ENCODE results near the gene CCDC197. TPM values are rescaled to one million over a fixed set of nuclear protein-coding genes. Genes with fewer than 3 reads are reported as not detected.

The CCDC197 gene
- polyA plus RNA-seq, 1 donor from 2014 or later = not detected

- no peak for TF ChIP-seq SMC3 (conservative IDR thresholded peaks at IDR 0.05; ENCODE audit: poor library complexity)
- TF ChIP-seq EP300 (conservative IDR thresholded peaks at IDR 0.05; ENCODE audit: poor library complexity, severe bottlenecking) = no peak
- TF ChIP-seq RAD21 (conservative IDR thresholded peaks at IDR 0.05) = no peak
- TF ChIP-seq, protein P1, sequence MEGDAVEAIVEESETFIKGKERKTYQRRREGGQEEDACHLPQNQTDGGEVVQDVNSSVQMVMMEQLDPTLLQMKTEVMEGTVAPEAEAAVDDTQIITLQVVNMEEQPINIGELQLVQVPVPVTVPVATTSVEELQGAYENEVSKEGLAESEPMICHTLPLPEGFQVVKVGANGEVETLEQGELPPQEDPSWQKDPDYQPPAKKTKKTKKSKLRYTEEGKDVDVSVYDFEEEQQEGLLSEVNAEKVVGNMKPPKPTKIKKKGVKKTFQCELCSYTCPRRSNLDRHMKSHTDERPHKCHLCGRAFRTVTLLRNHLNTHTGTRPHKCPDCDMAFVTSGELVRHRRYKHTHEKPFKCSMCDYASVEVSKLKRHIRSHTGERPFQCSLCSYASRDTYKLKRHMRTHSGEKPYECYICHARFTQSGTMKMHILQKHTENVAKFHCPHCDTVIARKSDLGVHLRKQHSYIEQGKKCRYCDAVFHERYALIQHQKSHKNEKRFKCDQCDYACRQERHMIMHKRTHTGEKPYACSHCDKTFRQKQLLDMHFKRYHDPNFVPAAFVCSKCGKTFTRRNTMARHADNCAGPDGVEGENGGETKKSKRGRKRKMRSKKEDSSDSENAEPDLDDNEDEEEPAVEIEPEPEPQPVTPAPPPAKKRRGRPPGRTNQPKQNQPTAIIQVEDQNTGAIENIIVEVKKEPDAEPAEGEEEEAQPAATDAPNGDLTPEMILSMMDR (IDR thresholded peaks at IDR 0.05; ENCODE audit: poor library complexity, severe bottlenecking) = no peak
- TF ChIP-seq EZH2 (IDR thresholded peaks at IDR 0.05; ENCODE audit: borderline replicate concordance, insufficient read depth, low read length, poor library complexity, severe bottlenecking) = no peak
- no peak for TF ChIP-seq TAF1 (IDR thresholded peaks at IDR 0.05; ENCODE audit: low read depth)
- TF ChIP-seq POLR2AphosphoS5 (IDR thresholded peaks at IDR 0.05) = no peak
- TF ChIP-seq MXI1 (conservative IDR thresholded peaks at IDR 0.05; ENCODE audit: poor library complexity, severe bottlenecking) = no peak
- no peak for TF ChIP-seq REST (IDR thresholded peaks at IDR 0.05; ENCODE audit: borderline replicate concordance)
- Histone ChIP-seq H3K9ac (ENCODE audit: low read length) (no peak overlapping the region), H2AFZ (ENCODE audit: low read depth, low read length) (no peak overlapping the region)
These were observed 9.2 kb upstream of the CCDC197 start for GRCh38 chr14:93987815-93988476.

GRCh38 chr14:93989939-93990338 is 7.2 kb upstream of the CCDC197 start:
- Histone ChIP-seq H3K79me2 (replicated peaks; ENCODE audit: insufficient read depth, low read length) (no peaks in the 10 kb centered on the region), H2AFZ (ENCODE audit: low read depth, low read length) (no peak overlapping the region), H3K36me3 (ENCODE audit: insufficient read depth, low read length) (no peaks in the 10 kb centered on the region), H3K4me2 (ENCODE audit: low read length) (no peak overlapping the region), H4K20me1 (ENCODE audit: insufficient read depth) (no peaks in the 10 kb centered on the region), H3K9me3 (ENCODE audit: low read length) (no peaks in the 10 kb centered on the region), H3K27me3 (ENCODE audit: insufficient read depth, low read depth, low read length) (no peaks in the 10 kb centered on the region), H3K9ac (ENCODE audit: low read length) (no peak overlapping the region), H3K27ac (ENCODE audit: low read length) (no peak overlapping the region), H3K4me3 (ENCODE audit: low read length) (no peak overlapping the region), H3F3A (ENCODE audit: insufficient read depth, low read length, poor library complexity, severe bottlenecking) (no peaks in the 10 kb centered on the region), H3K9me2 (ENCODE audit: insufficient read depth, low read length) (no peaks in the 10 kb centered on the region)
- no peak for TF ChIP-seq RAD21 (conservative IDR thresholded peaks at IDR 0.05)
- no peak for TF ChIP-seq POLR2AphosphoS5 (IDR thresholded peaks at IDR 0.05)
- no peak for TF ChIP-seq SMC3 (conservative IDR thresholded peaks at IDR 0.05; ENCODE audit: poor library complexity)
- no peak for TF ChIP-seq REST (IDR thresholded peaks at IDR 0.05; ENCODE audit: borderline replicate concordance)
- TF ChIP-seq TAF1 (IDR thresholded peaks at IDR 0.05; ENCODE audit: low read depth) = no peak
- no peak for TF ChIP-seq EP300 (conservative IDR thresholded peaks at IDR 0.05; ENCODE audit: poor library complexity, severe bottlenecking)
- TF ChIP-seq EZH2 (IDR thresholded peaks at IDR 0.05; ENCODE audit: borderline replicate concordance, insufficient read depth, low read length, poor library complexity, severe bottlenecking) = no peak
- TF ChIP-seq, protein P1 (IDR thresholded peaks at IDR 0.05; ENCODE audit: poor library complexity, severe bottlenecking) = no peak
- no peak for TF ChIP-seq MXI1 (conservative IDR thresholded peaks at IDR 0.05; ENCODE audit: poor library complexity, severe bottlenecking)

More at GRCh38 chr14:93987815-93988476, 9.2 kb upstream of the CCDC197 start:
- Histone ChIP-seq H3K9me2 (ENCODE audit: insufficient read depth, low read length) (no peaks in the 10 kb centered on the region), H4K20me1 (ENCODE audit: insufficient read depth) (no peaks in the 10 kb centered on the region), H3K27me3 (ENCODE audit: insufficient read depth, low read depth, low read length) (no peaks in the 10 kb centered on the region), H3K4me2 (ENCODE audit: low read length) (no peak overlapping the region), H3F3A (ENCODE audit: insufficient read depth, low read length, poor library complexity, severe bottlenecking) (no peaks in the 10 kb centered on the region), H3K27ac (ENCODE audit: low read length) (no peak overlapping the region), H3K36me3 (ENCODE audit: insufficient read depth, low read length) (no peaks in the 10 kb centered on the region), H3K79me2 (replicated peaks; ENCODE audit: insufficient read depth, low read length) (no peaks in the 10 kb centered on the region), H3K4me3 (ENCODE audit: low read length) (no peak overlapping the region), H3K9me3 (ENCODE audit: low read length) (no peaks in the 10 kb centered on the region)

Measured in neural cell (in vitro differentiated cells).